Esophagus squamous epithelium (tissue), 5 donors: ENCODE measurements around the gene SOX11. TPM values are rescaled to one million over a fixed set of nuclear protein-coding genes. Genes with fewer than 3 reads are reported as not detected.

ENCODE experiments used
- DNase-seq: peaks from one replicate; lab custom pipeline; 2025; lab: John Stamatoyannopoulos, UW
- H3K27ac ChIP-seq, 4 donors: fragments of 200-600 bp; sonication (generic); one replicate each; pipeline ENCODE4 v1.5.1; 2016 to 2019; ENCODE audit warnings: mild to moderate bottlenecking in 1 of 4
- H3K27me3 ChIP-seq, 4 donors: fragments of 200-600 bp; sonication (generic); 1 replicate in 3 of 4; 2 replicates in 1 of 4; pipeline versions ENCODE4 v1.5.1 to v1.6.0; 2017 to 2021; ENCODE audit warnings: antibody characterized with exemption in 1 of 4
- H3K36me3 ChIP-seq, 3 donors: fragments of 200-600 bp; sonication (generic); one replicate each; pipeline ENCODE4 v1.5.1; 2016 to 2019
- H3K4me1 ChIP-seq, 3 donors: fragments of 200-600 bp; sonication (generic); one replicate each; pipeline ENCODE4 v1.5.1; 2017 to 2019
- H3K4me3 ChIP-seq, 4 donors: fragments of 200-600 bp; sonication (generic); 1 replicate in 3 of 4; 2 replicates in 1 of 4; pipeline ENCODE4 v1.5.1; 2016 to 2019; ENCODE audit warnings: mild to moderate bottlenecking in 2 of 4, moderate library complexity in 1 of 4
- H3K9me3 ChIP-seq, 3 donors: fragments of 200-600 bp; sonication (generic); one replicate each; pipeline ENCODE4 v1.5.1; 2016 to 2019
- CTCF ChIP-seq, 6 experiments: fragments of 450-650 bp in 4 of 6; fragments of 200-600 bp in 2 of 6; sonication (generic) in 2 of 6; IDR thresholded peaks; one replicate each; pipeline ENCODE4 v1.5.1; 2016 to 2019; ENCODE audit warnings: antibody characterized with exemption in 6 of 6, mild to moderate bottlenecking in 4 of 6, moderate library complexity in 4 of 6
- POLR2A ChIP-seq, 4 donors: fragments of 450-650 bp; IDR thresholded peaks; one replicate each; pipeline ENCODE4 v1.6.1; 2017; ENCODE audit warnings: antibody characterized with exemption in 4 of 4, mild to moderate bottlenecking in 4 of 4, moderate library complexity in 3 of 4
- WGBS, 2 donors: methylation state at CpG; one replicate each; pipeline ENCODE4 v1.1.5; 2018; 5-methylcytosine and 5-hydroxymethylcytosine counted together
- intact Hi-C: fragments of 100-400 bp; cut with DNase I; formaldehyde crosslinking; loops from one replicate; pipeline ENCODE4 v1.15.0; 2022
- total RNA-seq, 4 donors: library from RNA; depleted of rRNA; stranded (reverse); fragments of >200 nt; gene quantifications; one replicate each; pipeline ENCODE4 v1.1.0, GENCODE V29; 2016
- donor health status: DM: yes; HTN: yes; CAD: no.

Gene SOX11
- total RNA-seq, 4 donors from 2014 or later, result not detected

DNA sequence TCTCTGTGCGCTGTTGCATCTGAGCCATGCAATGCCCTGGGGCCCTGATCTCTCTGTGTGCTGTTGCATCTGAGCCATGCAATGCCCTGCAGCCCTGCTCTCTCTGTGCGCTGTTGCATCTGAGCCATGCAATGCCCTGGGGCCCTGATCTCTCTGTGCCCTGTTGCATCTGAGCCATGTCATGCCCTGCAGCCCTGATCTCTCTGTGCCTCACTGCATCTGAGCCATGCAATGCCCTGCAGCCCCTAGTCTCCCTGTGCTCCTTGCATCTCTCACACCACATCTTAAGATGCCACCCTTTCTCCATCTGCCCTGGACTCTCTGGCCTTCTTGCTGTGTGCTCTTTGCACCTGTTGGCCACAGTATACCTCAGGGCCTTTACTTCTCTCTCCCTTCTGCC is 56.2 kb downstream of the SOX11 start:
- TF ChIP-seq CTCF (IDR thresholded peaks at IDR 0.05) (no peak), POLR2A (IDR thresholded peaks at IDR 0.05) (no peak)

DNA sequence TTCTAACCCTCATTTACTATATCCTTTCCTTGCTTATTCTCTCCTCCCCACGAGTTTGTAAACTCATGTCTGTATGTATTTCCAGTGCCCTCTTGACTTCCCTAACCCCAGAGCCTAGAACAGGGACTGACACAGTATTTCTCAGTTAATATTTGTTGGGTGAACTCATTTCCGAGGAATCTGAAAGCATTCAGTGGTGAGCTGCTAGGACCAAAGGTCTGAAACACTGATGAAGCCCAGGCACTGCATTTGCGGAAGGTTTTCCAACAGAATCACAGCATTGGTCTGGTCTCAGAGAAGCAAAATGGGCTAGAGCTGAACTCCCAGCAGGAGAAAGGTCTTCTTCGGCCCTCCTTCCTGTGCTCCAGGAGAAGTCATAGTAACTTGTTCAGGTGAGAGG is 56.8 kb downstream of the SOX11 start:
- no peak for DNase-seq
- Histone ChIP-seq H3K36me3 (no peaks in the 10 kb centered on the region), H3K27me3 (no peaks in the 10 kb centered on the region), H3K4me1 (no peaks in the 10 kb centered on the region), H3K9me3 (no peaks in the 10 kb centered on the region), H3K27ac (no peak overlapping the region), H3K4me3 (no peak overlapping the region)
- 31 to 59% methylated on average over 1 to 3 of the region's 4 CpGs for WGBS, 2 donors
- intact Hi-C loops, result no loop called here
- no peak for TF ChIP-seq CTCF (IDR thresholded peaks at IDR 0.05)
- no peak for TF ChIP-seq POLR2A (IDR thresholded peaks at IDR 0.05)

More for the DNA sequence above, 56.2 kb downstream of the SOX11 start:
- Histone ChIP-seq H3K9me3 (no peaks in the 10 kb centered on the region), H3K27me3 (no peaks in the 10 kb centered on the region), H3K36me3 (no peaks in the 10 kb centered on the region), H3K4me1 (no peaks in the 10 kb centered on the region), H3K4me3 (no peak overlapping the region), H3K27ac (no peak overlapping the region)
- 50 to 75% methylated on average over 1 to 2 of the region's 2 CpGs for WGBS, 2 donors
- DNase-seq, result no peak
- intact Hi-C loops, result no loop called here

DNA sequence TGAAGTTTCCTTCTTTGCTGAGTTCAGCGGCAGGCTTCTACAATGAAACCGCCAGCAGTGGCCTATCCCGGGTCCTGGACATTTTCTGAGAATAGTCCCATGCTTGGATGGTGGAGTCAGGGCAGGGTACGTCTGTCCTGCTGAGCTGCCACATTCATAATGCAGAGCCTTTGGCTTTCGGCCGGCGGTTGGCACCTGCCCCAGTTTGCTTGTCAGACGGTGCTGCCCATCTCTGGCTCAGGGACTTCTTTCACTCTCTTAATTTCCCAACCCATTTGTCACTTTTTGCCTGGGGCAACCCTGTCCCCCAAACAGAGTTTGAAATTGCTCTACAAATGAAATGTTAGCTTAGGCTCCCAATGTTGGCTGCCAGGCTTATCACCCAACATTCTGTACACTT is 57.2 kb downstream of the SOX11 start:
- no peaks in the 10 kb centered on the region for H3K9me3 ChIP-seq
- WGBS, 2 donors, result 79 to 100% methylated on average over 5 of the region's 8 CpGs
- DNase-seq, result no peak
- H3K4me1 ChIP-seq, result no peaks in the 10 kb centered on the region
- no peak overlapping the region for H3K27ac ChIP-seq
- no peaks in the 10 kb centered on the region for H3K27me3 ChIP-seq
- H3K4me3 ChIP-seq, result no peak overlapping the region
- TF ChIP-seq POLR2A (IDR thresholded peaks at IDR 0.05), result no peak
- intact Hi-C loops, result no loop called here
- H3K36me3 ChIP-seq, result no peaks in the 10 kb centered on the region
